GM12874 (cell line): ENCODE data around the gene AUTS2.

ENCODE experiments used
- TF ChIP-seq, protein P1 (sequence below): IDR thresholded peaks from 2 replicates; pipeline ENCODE4 v1.5.1; 2011; ENCODE audit warnings: low read depth, mild to moderate bottlenecking, control low read depth, low read length, moderate library complexity; ENCODE audit not compliant: insufficient read depth

Gene AUTS2

DNA sequence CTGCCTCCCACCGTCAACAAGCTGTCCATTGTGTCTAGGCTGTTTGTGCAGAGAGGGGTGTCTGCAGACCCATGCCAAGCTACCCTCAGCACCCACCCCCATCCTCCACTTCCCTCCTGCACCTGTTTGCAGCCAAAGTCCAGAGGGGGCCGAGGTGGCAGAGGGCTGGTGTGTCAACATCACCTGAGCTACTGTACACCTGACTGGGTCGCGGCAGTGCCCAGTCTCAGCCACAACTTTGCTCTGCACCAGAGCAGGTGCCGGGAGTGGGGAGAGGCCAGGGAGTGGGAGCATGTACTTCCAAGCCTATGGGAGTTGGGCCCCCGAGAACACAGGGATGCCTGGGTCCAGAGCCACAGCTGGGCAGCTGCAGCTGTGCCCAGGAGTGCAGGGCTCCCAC is 93.1 kb downstream of the AUTS2 start:
- TF ChIP-seq, protein P1, sequence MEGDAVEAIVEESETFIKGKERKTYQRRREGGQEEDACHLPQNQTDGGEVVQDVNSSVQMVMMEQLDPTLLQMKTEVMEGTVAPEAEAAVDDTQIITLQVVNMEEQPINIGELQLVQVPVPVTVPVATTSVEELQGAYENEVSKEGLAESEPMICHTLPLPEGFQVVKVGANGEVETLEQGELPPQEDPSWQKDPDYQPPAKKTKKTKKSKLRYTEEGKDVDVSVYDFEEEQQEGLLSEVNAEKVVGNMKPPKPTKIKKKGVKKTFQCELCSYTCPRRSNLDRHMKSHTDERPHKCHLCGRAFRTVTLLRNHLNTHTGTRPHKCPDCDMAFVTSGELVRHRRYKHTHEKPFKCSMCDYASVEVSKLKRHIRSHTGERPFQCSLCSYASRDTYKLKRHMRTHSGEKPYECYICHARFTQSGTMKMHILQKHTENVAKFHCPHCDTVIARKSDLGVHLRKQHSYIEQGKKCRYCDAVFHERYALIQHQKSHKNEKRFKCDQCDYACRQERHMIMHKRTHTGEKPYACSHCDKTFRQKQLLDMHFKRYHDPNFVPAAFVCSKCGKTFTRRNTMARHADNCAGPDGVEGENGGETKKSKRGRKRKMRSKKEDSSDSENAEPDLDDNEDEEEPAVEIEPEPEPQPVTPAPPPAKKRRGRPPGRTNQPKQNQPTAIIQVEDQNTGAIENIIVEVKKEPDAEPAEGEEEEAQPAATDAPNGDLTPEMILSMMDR = no peak

GRCh38 chr7:69691734-69692133 is 93.5 kb downstream of the AUTS2 start:
- TF ChIP-seq, protein P1 = no peak

GRCh38 chr7:69692611-69693010 is 94.3 kb downstream of the AUTS2 start:
- TF ChIP-seq, protein P1 = no peak

DNA sequence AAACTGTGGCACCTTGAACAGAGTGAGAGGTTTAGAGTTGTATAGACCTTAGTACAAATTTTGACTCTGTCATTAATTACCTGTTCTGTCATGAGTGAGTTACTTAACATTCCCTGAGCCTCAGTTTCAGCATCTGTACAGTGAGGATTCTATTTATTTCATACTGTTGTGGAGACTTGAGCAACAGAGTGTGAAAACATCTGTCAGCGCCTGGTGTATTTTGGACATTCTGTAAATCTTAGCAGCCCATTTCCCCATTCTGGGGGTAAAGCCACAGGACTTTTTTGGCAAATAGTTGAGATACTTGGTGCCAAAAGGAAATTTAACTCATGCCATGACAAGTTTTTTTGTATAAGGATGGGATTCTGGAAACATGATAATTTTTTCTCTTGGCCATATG is 94.8 kb downstream of the AUTS2 start:
- TF ChIP-seq, protein P1 = no peak

DNA sequence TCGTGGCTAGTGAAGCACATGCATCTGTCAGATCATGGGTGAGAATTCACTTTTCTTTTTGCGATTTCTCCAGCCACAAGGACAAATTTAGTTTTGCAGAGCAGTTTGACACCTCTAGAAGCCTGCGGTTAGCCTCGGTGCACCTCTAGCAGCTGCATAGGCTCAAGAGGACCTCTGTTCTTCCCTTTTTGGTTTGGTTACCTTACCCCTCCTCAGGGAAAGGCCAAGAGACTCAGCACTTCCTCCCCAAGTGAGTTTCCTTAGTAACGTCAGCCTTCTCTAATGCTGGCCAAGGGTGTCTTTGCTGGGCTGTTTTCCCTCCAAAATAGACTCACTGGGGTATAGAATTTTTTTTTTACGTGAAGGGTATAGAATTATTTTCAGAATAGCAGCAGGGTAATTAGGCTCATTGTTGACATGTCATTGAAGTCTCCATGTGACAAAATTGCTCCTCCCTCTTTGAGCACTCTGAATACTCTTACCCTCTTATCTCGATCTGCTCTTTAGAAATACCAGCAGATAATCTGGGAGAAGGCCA is 97.8 kb downstream of the AUTS2 start:
- TF ChIP-seq, protein P1 = no peak

DNA sequence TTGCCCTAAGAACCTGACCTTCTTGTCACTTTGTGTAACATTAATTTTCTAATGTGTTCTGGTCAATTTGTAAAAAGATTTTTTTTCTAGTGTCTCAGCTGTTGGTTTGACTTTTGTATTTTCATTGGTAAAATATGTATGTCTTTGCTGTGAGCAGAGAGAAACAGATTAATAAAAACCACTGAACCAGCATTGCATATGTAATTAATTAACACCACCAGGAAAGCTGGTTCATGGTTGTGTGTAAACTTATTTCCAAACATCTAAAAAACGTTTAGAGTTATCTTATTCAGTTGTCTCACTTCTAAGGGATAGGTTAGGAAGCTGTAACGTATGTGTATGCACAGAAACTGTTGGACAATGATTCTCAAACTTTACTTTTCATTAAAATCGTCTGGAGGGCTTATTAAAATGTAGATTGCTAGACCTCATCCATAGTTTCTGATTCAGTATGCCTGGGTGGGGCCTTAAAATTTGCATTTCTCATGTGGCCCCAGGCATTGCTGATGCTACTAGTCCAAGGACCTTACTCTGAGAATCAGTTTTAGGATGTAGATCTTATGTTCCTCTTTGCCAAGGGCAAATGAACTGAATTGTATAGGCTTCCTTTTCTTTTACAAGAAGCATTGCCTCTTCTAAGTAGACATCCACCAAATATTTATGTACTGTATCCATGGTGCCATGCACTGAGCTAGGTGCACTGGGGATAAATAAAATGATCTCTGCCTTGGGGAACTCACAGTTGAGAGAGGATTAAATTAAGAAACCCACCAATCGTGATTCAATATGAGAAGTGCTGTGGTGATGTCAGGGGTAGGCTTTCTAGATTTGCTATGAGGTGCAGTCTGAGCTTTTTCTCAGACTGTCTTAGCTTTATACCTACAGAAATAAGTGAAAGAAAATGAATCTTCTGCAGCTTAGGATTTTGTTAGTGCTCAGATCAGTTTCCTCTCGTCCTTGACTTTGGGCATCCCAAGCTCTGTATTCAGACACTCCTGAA is 98.7 kb downstream of the AUTS2 start:
- TF ChIP-seq, protein P1 = no peak

DNA sequence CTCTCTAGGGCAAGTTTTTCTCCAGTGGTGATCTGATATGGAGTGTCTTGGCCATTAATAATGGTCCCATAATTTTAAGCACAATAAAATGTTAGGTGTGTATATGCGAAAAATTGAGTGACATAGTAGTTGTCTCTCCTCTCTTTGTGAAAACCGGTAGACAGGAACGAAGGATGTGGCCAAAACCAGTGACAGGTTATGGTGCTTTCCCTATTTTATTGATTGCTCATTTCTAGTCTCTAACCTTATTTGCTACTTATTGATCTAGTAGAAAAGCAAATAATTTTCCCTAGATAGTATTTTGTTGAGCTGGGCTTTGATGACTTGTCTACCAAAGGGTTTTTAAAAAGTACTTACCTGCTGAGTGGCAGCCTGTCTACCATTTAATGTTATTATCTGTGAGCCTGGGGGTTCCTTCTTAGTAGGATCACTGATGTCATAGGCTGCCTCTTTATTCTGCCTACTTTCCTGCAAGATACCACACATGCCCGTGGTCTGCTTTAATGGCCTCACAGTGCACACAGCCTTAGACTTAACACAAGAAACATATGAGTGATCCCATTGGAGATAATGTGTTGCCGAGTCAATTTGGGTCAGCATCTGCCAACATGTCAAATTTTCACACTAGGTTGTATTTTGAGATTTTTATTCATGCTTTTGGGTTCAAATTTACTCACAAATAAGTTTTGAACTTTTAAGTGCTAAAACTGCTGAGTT is 100.0 kb downstream of the AUTS2 start:
- TF ChIP-seq, protein P1 = no peak
